ENCODE data around the gene KCNA3.

The KCNA3 gene

GRCh38 chr1:110674337-110675059 lies at the start of gene KCNA3:
Gene KCNA3 (minus strand): TSS chr1:110674940. CDS start chr1:110674809, 131 bp downstream.
- no peak for TF ChIP-seq CTCF (IDR thresholded peaks at IDR 0.05; ENCODE audit: borderline replicate concordance, control extremely low read depth, extremely low read depth, insufficient read depth, missing control alignments)
- in situ Hi-C loops (cut with MboI; ENCODE audit: low sequenced_read_pairs, unreplicated experiment) = no loop called here
- peak; percentile 67 for DNase-seq (ENCODE audit: low spot score)

- no peak for DNase-seq (ENCODE audit: low spot score)
- in situ Hi-C loops (cut with MboI; ENCODE audit: low sequenced_read_pairs, unreplicated experiment) = no loop called here
- no peak for TF ChIP-seq CTCF (IDR thresholded peaks at IDR 0.05; ENCODE audit: borderline replicate concordance, control extremely low read depth, extremely low read depth, insufficient read depth, missing control alignments)
Measured at GRCh38 chr1:110722807-110723206, 48.1 kb upstream of the KCNA3 start.

- DNase-seq (ENCODE audit: low spot score) = no peak
- no peak for TF ChIP-seq CTCF (IDR thresholded peaks at IDR 0.05; ENCODE audit: borderline replicate concordance, control extremely low read depth, extremely low read depth, insufficient read depth, missing control alignments)
- in situ Hi-C loops (cut with MboI; ENCODE audit: low sequenced_read_pairs, unreplicated experiment) = no loop called here
Measured at GRCh38 chr1:110719908-110720307, 45.2 kb upstream of the KCNA3 start.

- TF ChIP-seq CTCF (IDR thresholded peaks at IDR 0.05; ENCODE audit: borderline replicate concordance, control extremely low read depth, extremely low read depth, insufficient read depth, missing control alignments) = no peak
- DNase-seq (ENCODE audit: low spot score) = no peak
- in situ Hi-C loops (cut with MboI; ENCODE audit: low sequenced_read_pairs, unreplicated experiment) = no loop called here
Measured at GRCh38 chr1:110718452-110718851, 43.7 kb upstream of the KCNA3 start.

- no peak for DNase-seq (ENCODE audit: low spot score)
- in situ Hi-C loops (cut with MboI; ENCODE audit: low sequenced_read_pairs, unreplicated experiment) = no loop called here
Measured at GRCh38 chr1:110717179-110717578, 42.4 kb upstream of the KCNA3 start.

GRCh38 chr1:110714374-110714995 lies 39.7 kb upstream of the KCNA3 start:
- TF ChIP-seq CTCF (IDR thresholded peaks at IDR 0.05; ENCODE audit: borderline replicate concordance, control extremely low read depth, extremely low read depth, insufficient read depth, missing control alignments) = no peak
- DNase-seq (ENCODE audit: low spot score) = no peak
- in situ Hi-C loops (cut with MboI; ENCODE audit: low sequenced_read_pairs, unreplicated experiment) = no loop called here

More at GRCh38 chr1:110717179-110717578, 42.4 kb upstream of the KCNA3 start:
- no peak for TF ChIP-seq CTCF (IDR thresholded peaks at IDR 0.05; ENCODE audit: borderline replicate concordance, control extremely low read depth, extremely low read depth, insufficient read depth, missing control alignments)

All from GM13976 (cell line).